DMS53 treated with DMSO at 0.1 percent for 48 hours (cell line): ENCODE results near the gene RPL27.

Experiments
- DNase-seq: peaks from one replicate; lab custom pipeline; 2025; ENCODE audit not compliant: unreplicated experiment; lab: John Stamatoyannopoulos, UW

RPL27 gene

DNA sequence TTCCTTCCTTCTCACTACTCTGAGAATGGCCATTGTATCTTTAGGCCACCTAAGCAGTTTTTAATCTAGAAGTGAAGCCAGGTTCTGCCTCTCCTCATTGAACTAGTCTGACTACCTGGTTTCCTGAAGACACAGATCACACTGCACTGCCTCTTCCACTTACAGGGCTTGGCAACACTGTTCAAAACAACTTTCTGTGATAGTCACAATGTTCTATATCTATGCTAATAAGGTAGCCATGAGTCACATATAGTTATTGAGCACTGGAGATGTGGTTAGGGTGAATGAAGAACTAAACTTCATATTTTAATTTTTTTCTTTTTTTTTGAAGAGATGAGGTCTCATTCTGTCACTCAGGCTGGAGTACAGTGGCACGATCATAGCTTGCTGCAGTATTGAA is 53.8 kb downstream of the RPL27 start:
- DNase-seq: no peak
